Bronchial epithelial cell (primary cell): ENCODE data around the gene BICD2. TPM values are rescaled to one million over a fixed set of nuclear protein-coding genes. Genes with fewer than 3 reads are reported as not detected.
A peak's percentile ranks its signal among the peaks of the same experiment; 100 is the strongest.

Experiments used
- DNase-seq: peaks from one replicate; pipeline ENCODE4 v3.0.0-alpha.2; 2010; ENCODE audit warnings: low read depth
- FAIRE-seq: peaks from 2 replicates; lab custom pipeline; 2011; peaks lifted over from hg19 to GRCh38; lab: Jason Lieb, UNC
- H3K27me3 ChIP-seq: 2 replicates; pipeline ENCODE4 v1.5.1; 2011; ENCODE audit warnings: low read length; ENCODE audit not compliant: control insufficient read depth, insufficient read depth
- H3K36me3 ChIP-seq: 2 replicates; pipeline ENCODE4 v1.5.1; 2011; ENCODE audit warnings: low read length; ENCODE audit not compliant: control insufficient read depth, insufficient read depth
- H3K4me3 ChIP-seq: 2 replicates; pipeline ENCODE4 v1.5.1; 2011; ENCODE audit warnings: mild to moderate bottlenecking, low read depth, low read length, control low read depth
- CTCF ChIP-seq: IDR thresholded peaks from 2 replicates; pipeline ENCODE4 v1.5.1; 2011; ENCODE audit warnings: mild to moderate bottlenecking, moderate library complexity, low read length, control low read depth, inconsistent platforms; ENCODE audit not compliant: insufficient read depth, severe bottlenecking
- total RNA-seq: library from RNA; depleted of rRNA; stranded (reverse); fragments of >200 nt; gene quantifications from 2 replicates; pipeline ENCODE4 v1.2.1, GENCODE V29; 2014

BICD2 gene
- total RNA-seq, 1 donor from 2014 or later: 92.7 TPM

- Histone ChIP-seq H3K36me3 (no peaks in the 10 kb centered on the region), H3K27me3 (no peaks in the 10 kb centered on the region), H3K4me3 (no peak overlapping the region)
- DNase-seq (peak; percentile 75), FAIRE-seq (no peak)
- no peak for TF ChIP-seq CTCF
Observed at GRCh38 chr9:92740446-92740961, 24.1 kb downstream of the BICD2 start.

GRCh38 chr9:92740009-92740408, 24.6 kb downstream of the BICD2 start:
- no peak overlapping the region for H3K4me3 ChIP-seq
- no peak for TF ChIP-seq CTCF
- FAIRE-seq (no peak), DNase-seq (no peak)
- H3K36me3 ChIP-seq: no peaks in the 10 kb centered on the region
- H3K27me3 ChIP-seq: no peaks in the 10 kb centered on the region

GRCh38 chr9:92739346-92739970, 25.2 kb downstream of the BICD2 start:
- H3K4me3 ChIP-seq: no peak overlapping the region
- H3K36me3 ChIP-seq: no peaks in the 10 kb centered on the region
- DNase-seq: no peak
- no peaks in the 10 kb centered on the region for H3K27me3 ChIP-seq
- TF ChIP-seq CTCF: no peak
- no peak for FAIRE-seq

- no peaks in the 10 kb centered on the region for H3K36me3 ChIP-seq
- DNase-seq (peak; percentile 82), FAIRE-seq (no peak)
- no peak for TF ChIP-seq CTCF
- H3K27me3 ChIP-seq: no peaks in the 10 kb centered on the region
- no peak overlapping the region for H3K4me3 ChIP-seq
Observed at GRCh38 chr9:92738661-92739081, 26.0 kb downstream of the BICD2 start.

GRCh38 chr9:92737611-92738299, 26.9 kb downstream of the BICD2 start:
- Histone ChIP-seq H3K4me3 (no peak overlapping the region), H3K27me3 (no peaks in the 10 kb centered on the region), H3K36me3 (no peaks in the 10 kb centered on the region)
- no peak for DNase-seq
- no peak for TF ChIP-seq CTCF
- FAIRE-seq: no peak
